HEK293 (cell line): ENCODE results near the gene TACC2.
A peak's percentile ranks its signal among the peaks of the same experiment; 100 is the strongest.

Experiments used
- CTCF ChIA-PET: fragments of 350-600 bp; formaldehyde crosslinking; extraction: SDS; loops from one replicate; lab custom pipeline; 2021; ENCODE audit warnings: antibody characterized with exemption; lab: Yijun Ruan, JAX
- POLR2A ChIA-PET: fragments of 300-600 bp; formaldehyde crosslinking; extraction: SDS; loops from one replicate; lab custom pipeline; 2020; ENCODE audit warnings: antibody characterized with exemption, inconsistent platforms; lab: Yijun Ruan, JAX
- H3K27ac ChIP-seq: fragments of 200-500 bp; sonication (Bioruptor generic); 2 replicates; pipeline ENCODE4 v1.5.1; 2014; ENCODE audit warnings: low read depth, low read length, control low read depth, inconsistent platforms; ENCODE audit errors: extremely low read depth
- H3K36me3 ChIP-seq, 2 experiments: fragments of 200-500 bp in 1 of 2; sonication (Bioruptor generic) in 1 of 2; 1 replicate in 1 of 2; 2 replicates in 1 of 2; pipeline ENCODE4 v1.5.1; 2014 to 2017; ENCODE audit warnings: inconsistent platforms in 2 of 2, low read length in 2 of 2; ENCODE audit not compliant: control insufficient read depth in 2 of 2, insufficient read depth in 1 of 2
- H3K4me1 ChIP-seq: fragments of 200-500 bp; sonication (Bioruptor generic); 2 replicates; pipeline ENCODE4 v1.5.1; 2014; ENCODE audit warnings: mild to moderate bottlenecking, low read length, inconsistent platforms; ENCODE audit not compliant: control insufficient read depth, insufficient read depth
- H3K4me3 ChIP-seq: 2 replicates; pipeline ENCODE4 v1.5.1; 2011; ENCODE audit warnings: low read depth, mild to moderate bottlenecking, control low read depth, low read length, moderate library complexity
- H3K9me3 ChIP-seq: fragments of 200-500 bp; sonication (Bioruptor generic); 2 replicates; pipeline ENCODE4 v1.5.1; 2014; ENCODE audit warnings: low read depth, low read length, inconsistent platforms; ENCODE audit not compliant: control insufficient read depth, insufficient read depth
- ATF2 ChIP-seq: fragments of 450-650 bp; formaldehyde crosslinking; IDR thresholded peaks from 2 replicates; pipeline ENCODE4 v1.5.1; 2016; ENCODE audit warnings: missing biosample characterization, missing genetic modification characterization, low read depth
- MYNN ChIP-seq: fragments of 450-650 bp; formaldehyde crosslinking; IDR thresholded peaks from 2 replicates; pipeline ENCODE4 v1.5.1; 2016; ENCODE audit warnings: missing biosample characterization, missing genetic modification characterization, borderline replicate concordance
- ZBTB8A ChIP-seq: fragments of 450-650 bp; formaldehyde crosslinking; IDR thresholded peaks from 2 replicates; pipeline ENCODE4 v1.5.1; 2016; ENCODE audit warnings: missing biosample characterization, missing genetic modification characterization
- ZFP69B ChIP-seq: fragments of 450-650 bp; formaldehyde crosslinking; IDR thresholded peaks from 2 replicates; pipeline ENCODE4 v1.5.1; 2016; ENCODE audit warnings: missing biosample characterization, missing genetic modification characterization
- ZIC2 ChIP-seq: fragments of 450-650 bp; formaldehyde crosslinking; IDR thresholded peaks from 2 replicates; pipeline ENCODE4 v1.5.1; 2016; ENCODE audit warnings: missing biosample characterization, missing genetic modification characterization
- ZNF19 ChIP-seq: fragments of 450-650 bp; formaldehyde crosslinking; IDR thresholded peaks from 2 replicates; pipeline ENCODE4; 2016; ENCODE audit warnings: missing biosample characterization, missing genetic modification characterization, low read depth
- ZNF335 ChIP-seq: fragments of 450-650 bp; formaldehyde crosslinking; conservative IDR thresholded peaks from 2 replicates; pipeline ENCODE4 v1.5.1; 2016; ENCODE audit warnings: missing biosample characterization, missing genetic modification characterization
- ZNF426 ChIP-seq: fragments of 450-650 bp; formaldehyde crosslinking; IDR thresholded peaks from 2 replicates; pipeline ENCODE4 v1.5.1; 2017; ENCODE audit warnings: missing biosample characterization, missing genetic modification characterization, mild to moderate bottlenecking, inconsistent platforms, moderate library complexity
- ZNF654 ChIP-seq: fragments of 450-650 bp; formaldehyde crosslinking; IDR thresholded peaks from 2 replicates; pipeline ENCODE4 v1.5.1; 2016; ENCODE audit warnings: low read depth, missing biosample characterization, missing genetic modification characterization
- ZNF768 ChIP-seq: fragments of 450-650 bp; formaldehyde crosslinking; IDR thresholded peaks from 2 replicates; pipeline ENCODE4 v1.5.1; 2018; ENCODE audit warnings: missing biosample characterization, mild to moderate bottlenecking, missing genetic modification characterization
- ZSCAN30 ChIP-seq: fragments of 450-650 bp; IDR thresholded peaks from 2 replicates; pipeline ENCODE4 v1.5.1; 2018; ENCODE audit warnings: missing biosample characterization, mild to moderate bottlenecking, missing genetic modification characterization, moderate library complexity
- TF ChIP-seq, protein P1 (sequence below): fragments of 450-650 bp; formaldehyde crosslinking; IDR thresholded peaks from 2 replicates; pipeline ENCODE4 v1.5.1; 2017; ENCODE audit warnings: missing biosample characterization, mild to moderate bottlenecking, missing genetic modification characterization, moderate library complexity
- TF ChIP-seq, protein P2 (sequence below): fragments of 450-650 bp; formaldehyde crosslinking; IDR thresholded peaks from 2 replicates; pipeline ENCODE4 v1.5.1; 2016; ENCODE audit warnings: missing biosample characterization, missing genetic modification characterization

The TACC2 gene

GRCh38 chr10:122221958-122222357 lies 233.0 kb downstream of the TACC2 start:
- no peaks in the 10 kb centered on the region for H3K9me3 ChIP-seq
- TF ChIP-seq ZNF654 (tag by site-specific recombination) (no peak), ATF2 (peak; percentile 22; the same call in 1 of the 2 replicates)
- H3K4me1 ChIP-seq: no peaks in the 10 kb centered on the region
- H3K27ac ChIP-seq: no peak overlapping the region
- POLR2A ChIA-PET: no interaction called here
- H3K4me3 ChIP-seq: no peak overlapping the region
- H3K36me3 ChIP-seq: peaks cover 0 to 25% of the 10 kb centered on the region in 2 experiments; a peak in 2 of 3 replicates
- CTCF ChIA-PET: no interaction called here

DNA sequence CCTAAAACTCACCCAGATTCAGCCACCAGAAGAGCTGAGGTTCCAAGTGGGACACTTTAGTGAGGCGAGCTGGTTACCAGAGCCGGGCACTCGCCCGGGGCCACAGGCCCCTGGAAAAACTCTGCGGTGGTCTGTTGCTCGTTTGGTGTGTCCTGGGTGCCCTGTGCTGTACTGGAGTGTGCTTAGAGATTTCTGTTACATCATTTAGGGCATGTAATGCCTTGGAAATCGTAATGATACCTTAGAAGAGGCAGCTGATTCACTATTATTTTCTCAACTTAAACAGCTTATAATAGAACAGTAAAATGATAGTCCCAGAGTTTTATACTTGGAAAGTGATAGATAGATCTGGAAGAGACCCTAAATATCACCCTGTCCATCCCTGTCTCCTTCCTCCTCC lies 233.7 kb downstream of the TACC2 start:
- ChIA-PET CTCF (interaction anchor here (0.9 kb wide), 1 partner anchor 119 kb away, joined by 4 read pairs; no protein-coding TSS in a partner anchor), POLR2A (no interaction called here)
- H3K4me3 ChIP-seq: no peak overlapping the region
- peaks cover 0 to 26% of the 10 kb centered on the region in 2 experiments; a peak in 2 of 3 replicates for H3K36me3 ChIP-seq
- no peaks in the 10 kb centered on the region for H3K9me3 ChIP-seq
- H3K4me1 ChIP-seq: no peaks in the 10 kb centered on the region
- TF ChIP-seq ZIC2: no peak
- TF ChIP-seq, protein P1, sequence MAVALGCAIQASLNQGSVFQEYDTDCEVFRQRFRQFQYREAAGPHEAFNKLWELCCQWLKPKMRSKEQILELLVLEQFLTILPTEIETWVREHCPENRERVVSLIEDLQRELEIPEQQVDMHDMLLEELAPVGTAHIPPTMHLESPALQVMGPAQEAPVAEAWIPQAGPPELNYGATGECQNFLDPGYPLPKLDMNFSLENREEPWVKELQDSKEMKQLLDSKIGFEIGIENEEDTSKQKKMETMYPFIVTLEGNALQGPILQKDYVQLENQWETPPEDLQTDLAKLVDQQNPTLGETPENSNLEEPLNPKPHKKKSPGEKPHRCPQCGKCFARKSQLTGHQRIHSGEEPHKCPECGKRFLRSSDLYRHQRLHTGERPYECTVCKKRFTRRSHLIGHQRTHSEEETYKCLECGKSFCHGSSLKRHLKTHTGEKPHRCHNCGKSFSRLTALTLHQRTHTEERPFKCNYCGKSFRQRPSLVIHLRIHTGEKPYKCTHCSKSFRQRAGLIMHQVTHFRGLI (tag by site-specific recombination): no peak
- TF ChIP-seq, protein P2, sequence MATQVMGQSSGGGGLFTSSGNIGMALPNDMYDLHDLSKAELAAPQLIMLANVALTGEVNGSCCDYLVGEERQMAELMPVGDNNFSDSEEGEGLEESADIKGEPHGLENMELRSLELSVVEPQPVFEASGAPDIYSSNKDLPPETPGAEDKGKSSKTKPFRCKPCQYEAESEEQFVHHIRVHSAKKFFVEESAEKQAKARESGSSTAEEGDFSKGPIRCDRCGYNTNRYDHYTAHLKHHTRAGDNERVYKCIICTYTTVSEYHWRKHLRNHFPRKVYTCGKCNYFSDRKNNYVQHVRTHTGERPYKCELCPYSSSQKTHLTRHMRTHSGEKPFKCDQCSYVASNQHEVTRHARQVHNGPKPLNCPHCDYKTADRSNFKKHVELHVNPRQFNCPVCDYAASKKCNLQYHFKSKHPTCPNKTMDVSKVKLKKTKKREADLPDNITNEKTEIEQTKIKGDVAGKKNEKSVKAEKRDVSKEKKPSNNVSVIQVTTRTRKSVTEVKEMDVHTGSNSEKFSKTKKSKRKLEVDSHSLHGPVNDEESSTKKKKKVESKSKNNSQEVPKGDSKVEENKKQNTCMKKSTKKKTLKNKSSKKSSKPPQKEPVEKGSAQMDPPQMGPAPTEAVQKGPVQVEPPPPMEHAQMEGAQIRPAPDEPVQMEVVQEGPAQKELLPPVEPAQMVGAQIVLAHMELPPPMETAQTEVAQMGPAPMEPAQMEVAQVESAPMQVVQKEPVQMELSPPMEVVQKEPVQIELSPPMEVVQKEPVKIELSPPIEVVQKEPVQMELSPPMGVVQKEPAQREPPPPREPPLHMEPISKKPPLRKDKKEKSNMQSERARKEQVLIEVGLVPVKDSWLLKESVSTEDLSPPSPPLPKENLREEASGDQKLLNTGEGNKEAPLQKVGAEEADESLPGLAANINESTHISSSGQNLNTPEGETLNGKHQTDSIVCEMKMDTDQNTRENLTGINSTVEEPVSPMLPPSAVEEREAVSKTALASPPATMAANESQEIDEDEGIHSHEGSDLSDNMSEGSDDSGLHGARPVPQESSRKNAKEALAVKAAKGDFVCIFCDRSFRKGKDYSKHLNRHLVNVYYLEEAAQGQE (tag by site-specific recombination): no peak
- no peak for TF ChIP-seq ZNF335 (tag by site-specific recombination)
- no peak for TF ChIP-seq ZBTB8A
- TF ChIP-seq ZFP69B (tag by site-specific recombination): no peak
- no peak for TF ChIP-seq ZSCAN30
- TF ChIP-seq ZNF426: no peak
- TF ChIP-seq, all 188 proteins: peak for 0
- H3K27ac ChIP-seq: no peak overlapping the region

DNA sequence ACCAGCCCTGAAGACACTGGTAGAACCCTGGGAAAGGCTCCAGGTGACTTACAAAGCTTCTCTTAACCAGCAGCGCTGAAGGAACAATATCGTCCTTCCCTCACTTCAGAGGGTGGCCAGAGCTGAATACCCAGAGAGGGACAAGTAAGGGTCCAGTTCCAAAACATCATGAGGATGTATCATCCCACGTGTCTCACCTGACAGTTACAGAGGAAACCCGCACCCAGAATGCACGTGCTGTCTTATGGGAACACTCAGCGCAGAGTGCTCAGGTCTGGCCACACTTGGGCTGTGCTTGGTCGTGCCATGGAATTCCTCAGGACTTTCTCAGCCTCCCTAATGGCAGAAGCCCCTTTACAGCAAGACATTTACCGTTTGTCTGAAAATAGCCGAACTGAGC lies 235.2 kb downstream of the TACC2 start:
- CTCF ChIA-PET: no interaction called here
- no peak overlapping the region for H3K4me3 ChIP-seq
- no peaks in the 10 kb centered on the region for H3K4me1 ChIP-seq
- H3K9me3 ChIP-seq: no peaks in the 10 kb centered on the region
- H3K36me3 ChIP-seq: peaks cover 0 to 26% of the 10 kb centered on the region in 2 experiments; a peak in 2 of 3 replicates
- H3K27ac ChIP-seq: no peak overlapping the region
- POLR2A ChIA-PET: interaction anchor here (0.6 kb wide), 1 partner anchor 239 kb away, joined by 4 read pairs; no protein-coding TSS in a partner anchor
- TF ChIP-seq ZNF768 (tag by site-specific recombination) (no peak), MYNN (tag by site-specific recombination) (no peak), ZBTB8A (no peak), ZNF19 (no peak)
